ENCODE measurements around the gene HTRA3.
A peak's percentile ranks its signal among the peaks of the same experiment; 100 is the strongest.

Gene HTRA3

DNA sequence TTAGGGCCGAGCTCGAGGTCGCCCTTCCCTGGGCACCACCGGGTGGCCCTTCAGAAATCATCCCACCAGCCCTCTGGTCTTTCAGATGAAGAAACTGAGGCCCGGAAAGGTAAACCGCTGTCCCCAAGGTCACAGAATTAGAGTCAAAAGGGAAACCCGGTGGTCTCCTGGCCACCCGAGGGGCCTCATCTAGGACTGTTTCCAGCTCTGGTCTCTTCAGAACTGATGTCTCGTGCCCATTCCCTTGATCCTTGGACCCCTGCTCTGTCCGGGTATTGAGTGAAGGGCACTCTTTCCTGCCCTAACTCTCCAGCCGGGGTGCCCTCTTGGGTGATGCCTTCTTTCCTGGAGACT is 841 bp downstream of the HTRA3 start:
- DNase-seq, result no peak

GRCh38 chr4:8270912-8271815 is 1.6 kb downstream of the HTRA3 start:
- DNase-seq, result no peak

DNA sequence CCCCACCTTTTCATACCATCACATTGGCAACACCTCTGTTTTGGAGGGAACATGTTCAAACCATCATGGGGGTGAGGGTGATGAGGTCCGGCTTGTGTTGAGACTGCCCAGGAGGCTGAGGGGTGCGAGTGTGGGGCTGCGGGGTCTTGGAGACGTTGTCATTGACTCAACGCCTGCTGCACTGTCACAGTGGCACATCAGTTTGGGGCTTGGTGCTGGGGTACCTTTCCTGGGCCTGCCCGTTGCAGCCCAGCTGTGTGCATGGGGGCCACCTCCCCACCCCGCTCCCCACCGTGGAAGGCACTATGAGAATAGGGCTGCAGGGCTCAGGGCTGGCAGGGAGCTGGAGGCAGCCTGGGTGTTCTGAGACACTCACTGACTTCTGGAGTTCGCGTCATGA is 2.3 kb downstream of the HTRA3 start:
- DNase-seq, result no peak

DNA sequence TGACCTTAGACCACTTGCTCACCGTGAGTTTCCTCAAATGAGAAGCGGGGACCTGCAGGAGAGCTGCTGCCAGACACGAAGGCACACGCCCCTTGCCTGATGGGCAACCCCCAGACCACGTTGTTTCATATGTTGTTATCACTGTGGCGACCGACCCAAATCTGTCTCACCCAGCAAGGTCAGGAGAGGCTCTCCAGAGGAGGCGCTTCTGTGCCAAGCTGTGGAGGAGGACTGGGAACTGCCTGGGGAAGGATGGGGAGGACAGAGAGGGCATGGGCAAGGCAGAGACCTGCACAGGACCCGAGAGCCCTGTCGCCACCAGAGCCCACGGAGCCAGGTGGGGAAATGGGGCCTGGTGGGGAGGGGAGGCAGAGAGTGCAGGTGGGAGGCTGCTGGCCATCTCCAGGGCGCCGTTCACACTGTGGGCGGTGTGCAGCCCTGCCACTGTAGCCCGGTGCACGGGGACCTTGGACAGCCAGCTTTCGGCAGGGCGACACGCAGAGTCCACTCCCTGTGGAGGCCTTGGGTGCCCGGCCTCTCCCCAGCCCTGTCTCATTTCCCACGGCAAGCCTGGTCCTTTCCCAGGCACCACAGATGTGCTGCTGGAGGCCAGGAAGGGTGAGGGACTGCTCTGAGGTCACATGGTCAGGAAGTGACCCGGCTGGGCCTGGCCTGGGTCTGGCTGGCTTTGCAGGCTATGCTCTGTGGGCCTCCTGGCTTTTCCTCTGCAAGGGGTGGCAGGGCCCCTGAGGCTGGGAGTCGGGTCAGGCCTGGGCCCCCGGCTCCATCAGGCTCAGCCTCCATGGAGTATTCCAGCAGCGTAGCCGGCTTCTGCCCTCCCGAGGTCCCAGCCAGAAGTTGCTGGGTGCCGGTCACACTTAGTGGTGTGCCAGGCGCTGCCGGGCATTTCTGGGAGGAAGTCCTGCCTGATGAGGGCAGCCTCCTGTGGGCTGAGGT is 3.2 kb downstream of the HTRA3 start:
- DNase-seq, result no peak

GRCh38 chr4:8273450-8273849 is 3.9 kb downstream of the HTRA3 start:
- no peak for DNase-seq

- no peak for DNase-seq
These were observed 4.6 kb downstream of the HTRA3 start for GRCh38 chr4:8274066-8274652.

- peak; percentile 81 for DNase-seq
These were observed 5.4 kb downstream of the HTRA3 start for GRCh38 chr4:8274765-8275547.

DNA sequence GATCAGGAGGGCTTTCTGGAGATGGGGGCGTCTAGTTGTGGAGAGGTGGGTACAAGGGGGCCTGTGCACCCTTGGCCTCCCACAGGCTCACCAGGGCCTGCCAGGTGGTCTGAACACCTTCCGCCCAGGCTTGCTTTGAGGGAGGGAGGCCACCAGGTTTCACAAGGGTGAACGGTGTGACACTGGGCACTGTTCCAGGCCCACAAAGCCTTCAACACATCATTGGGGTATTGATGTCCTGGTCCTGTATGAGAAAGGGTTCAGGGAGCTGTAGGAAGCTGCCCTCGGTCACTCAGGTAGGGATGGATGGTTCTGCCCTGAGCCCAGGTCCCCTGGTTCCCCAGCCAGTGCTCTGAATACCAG is 6.0 kb downstream of the HTRA3 start:
- no peak for DNase-seq

- peak; percentile 48 for DNase-seq
These were observed 7.0 kb downstream of the HTRA3 start for GRCh38 chr4:8276358-8277240.

GRCh38 chr4:8277356-8278008 is 7.9 kb downstream of the HTRA3 start:
- no peak for DNase-seq

DNA sequence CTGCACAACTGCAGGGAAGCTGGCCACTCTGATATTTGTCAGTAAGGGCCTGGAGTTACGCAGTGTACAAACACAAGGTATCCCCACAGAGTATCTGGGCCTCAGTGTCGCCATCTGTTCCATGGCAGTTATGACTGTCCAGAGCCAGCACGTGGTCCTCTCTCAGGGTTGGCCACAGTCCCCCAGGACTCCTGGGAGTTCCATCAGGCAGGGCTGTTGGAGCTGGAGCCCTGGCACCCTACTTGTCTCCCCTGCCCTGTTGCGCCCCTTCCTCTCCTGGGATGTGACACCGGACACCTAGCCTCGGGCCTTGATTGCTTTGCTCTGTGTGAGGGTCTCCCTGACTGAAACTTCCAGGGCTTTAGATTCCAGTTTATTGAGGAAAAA is 8.4 kb downstream of the HTRA3 start:
- no peak for DNase-seq

DNA sequence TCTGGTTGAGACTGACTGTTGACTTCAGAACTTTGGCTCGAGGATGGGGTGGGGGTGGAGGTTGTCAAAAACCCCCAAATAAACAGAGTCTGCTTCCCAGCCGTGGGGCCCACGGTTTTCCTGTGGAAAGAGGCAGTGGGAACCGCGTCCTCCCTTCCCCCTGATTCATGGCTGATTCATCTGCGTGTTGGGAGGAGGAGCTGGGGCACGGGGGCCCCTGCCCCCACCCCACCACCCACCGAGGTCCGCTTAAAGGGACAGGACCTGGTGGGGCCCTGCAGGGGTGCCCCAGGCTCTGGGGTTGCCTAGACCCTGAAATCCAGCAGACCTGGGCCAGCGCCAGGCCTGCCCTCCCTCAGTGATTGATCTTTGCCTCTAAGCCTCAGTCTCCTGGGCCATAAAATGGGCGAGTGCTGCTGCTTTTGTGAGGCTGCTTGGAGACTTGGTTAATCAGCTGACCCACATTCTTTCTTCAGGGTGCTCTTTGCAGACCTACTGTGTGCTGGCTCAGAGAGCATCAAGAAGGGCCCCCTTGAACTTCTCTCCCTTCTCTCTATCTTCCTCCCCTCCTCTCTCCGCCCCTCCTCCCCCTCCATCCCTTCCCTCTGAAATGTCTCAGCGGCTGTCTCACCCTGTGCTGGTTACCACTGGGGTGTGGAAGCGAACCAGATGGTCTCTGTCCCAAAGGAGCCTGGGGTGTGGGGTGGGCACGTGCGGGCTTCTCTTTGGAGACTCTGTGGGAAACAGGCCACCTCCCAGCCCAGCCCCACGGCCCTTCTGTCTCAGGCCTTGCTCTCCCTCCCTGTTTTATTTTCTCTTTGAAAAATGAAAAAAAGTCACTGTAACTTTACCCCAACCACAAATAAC is 9.1 kb downstream of the HTRA3 start:
- DNase-seq, result peak; percentile 54

DNA sequence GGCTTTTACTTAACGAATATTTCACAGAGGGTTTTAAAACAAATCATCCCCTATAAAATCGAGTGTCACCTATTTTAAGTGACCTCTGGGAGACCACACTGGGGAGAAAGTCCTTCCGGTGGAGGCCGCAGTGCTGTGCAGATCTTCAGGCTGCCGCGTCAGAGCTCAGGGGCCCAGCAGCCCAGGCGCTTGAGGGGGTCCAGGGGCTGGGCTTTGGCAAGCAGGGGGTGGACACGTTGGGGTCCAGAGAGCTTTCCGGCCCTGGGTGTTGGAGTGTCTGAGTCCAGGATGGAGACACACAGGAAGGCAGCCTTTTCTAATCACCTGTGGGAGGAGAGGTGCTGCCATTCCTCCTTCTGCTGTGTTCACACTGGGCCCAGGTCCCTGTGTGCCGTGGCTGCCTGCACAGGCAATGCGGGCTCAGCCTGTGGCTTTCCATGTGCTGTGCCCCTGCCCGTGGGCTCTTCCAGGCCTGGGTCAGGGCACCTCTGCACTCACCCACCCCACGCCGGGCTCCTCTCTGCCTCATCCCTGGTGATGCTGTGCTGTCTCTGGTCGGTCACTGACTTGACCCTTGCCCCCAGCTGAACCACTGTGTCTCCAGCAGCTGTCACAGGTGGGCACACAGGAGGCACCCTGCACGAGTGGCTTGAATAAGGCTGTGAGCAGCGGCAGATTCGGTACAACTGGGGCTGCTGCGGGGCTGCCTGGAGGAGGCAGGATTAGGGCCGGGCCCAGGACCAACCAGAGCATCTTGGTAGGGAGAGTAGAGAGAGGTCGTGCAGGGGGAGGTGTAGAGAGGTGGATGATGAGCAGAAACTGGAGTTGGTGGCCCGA is 10.0 kb downstream of the HTRA3 start:
- no peak for DNase-seq

DNA sequence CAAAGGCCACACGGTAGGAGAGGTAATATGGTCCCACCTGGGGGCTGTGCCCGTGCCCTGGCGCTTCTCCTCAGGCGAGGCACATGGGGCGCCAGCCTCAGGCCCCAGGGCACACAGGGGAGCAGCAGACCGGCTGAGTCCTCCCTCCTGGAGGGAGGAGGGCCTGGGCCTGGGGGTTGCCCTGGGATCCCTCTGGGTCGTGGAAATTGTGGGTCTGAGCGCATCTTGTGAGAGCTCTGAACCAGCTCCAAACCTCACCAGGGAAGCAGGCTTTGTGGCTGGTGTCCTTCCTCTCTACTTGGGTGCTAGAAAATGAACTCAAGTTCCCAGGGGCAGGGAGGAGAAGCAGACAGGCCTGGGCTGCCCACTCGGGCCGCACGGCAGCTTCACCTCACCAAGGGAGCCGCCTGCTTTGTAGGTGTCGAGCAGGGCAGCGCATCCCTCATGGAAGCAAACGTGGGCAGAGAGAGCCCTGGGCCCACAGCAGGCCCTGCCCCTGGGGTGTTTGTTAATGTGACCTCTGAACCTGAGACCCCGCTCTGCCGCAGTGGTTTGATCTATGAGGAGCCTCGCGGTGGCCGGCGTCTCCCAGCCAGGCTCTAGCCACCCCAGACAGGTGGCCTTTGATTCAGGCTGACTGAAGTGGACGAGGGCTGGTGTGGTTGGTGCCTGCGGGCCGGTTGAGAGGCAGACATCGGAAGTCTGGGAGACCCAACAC is 10.8 kb downstream of the HTRA3 start:
- no peak for DNase-seq

DNA sequence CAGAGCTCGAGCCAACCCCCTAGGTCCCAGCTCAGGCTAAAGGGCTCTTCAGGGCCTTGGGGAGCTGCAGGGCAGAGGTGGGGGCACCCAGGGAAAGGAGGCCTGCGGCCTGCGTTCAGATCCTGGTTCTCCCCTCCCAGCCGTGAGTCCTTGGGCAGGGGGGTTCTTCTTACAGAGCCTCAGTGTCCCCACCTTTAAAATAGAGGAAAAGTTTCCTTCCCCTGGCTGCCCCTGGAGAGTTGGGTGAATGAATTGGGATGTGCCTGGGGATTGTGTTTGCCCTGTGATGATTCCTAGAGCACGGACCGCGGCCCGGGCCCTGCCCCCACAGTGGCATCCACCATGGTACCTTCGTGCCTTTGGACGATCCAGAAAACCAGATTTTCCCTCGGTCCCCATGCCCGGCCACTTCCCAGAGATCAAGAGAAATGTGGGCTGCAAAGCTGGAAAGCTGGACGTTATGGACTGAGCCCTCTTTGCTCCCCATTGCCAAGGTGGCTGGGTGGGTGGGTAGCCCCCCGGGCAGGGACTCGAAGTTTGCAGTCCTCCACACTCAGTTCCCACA is 11.4 kb downstream of the HTRA3 start:
- no peak for DNase-seq

DNA sequence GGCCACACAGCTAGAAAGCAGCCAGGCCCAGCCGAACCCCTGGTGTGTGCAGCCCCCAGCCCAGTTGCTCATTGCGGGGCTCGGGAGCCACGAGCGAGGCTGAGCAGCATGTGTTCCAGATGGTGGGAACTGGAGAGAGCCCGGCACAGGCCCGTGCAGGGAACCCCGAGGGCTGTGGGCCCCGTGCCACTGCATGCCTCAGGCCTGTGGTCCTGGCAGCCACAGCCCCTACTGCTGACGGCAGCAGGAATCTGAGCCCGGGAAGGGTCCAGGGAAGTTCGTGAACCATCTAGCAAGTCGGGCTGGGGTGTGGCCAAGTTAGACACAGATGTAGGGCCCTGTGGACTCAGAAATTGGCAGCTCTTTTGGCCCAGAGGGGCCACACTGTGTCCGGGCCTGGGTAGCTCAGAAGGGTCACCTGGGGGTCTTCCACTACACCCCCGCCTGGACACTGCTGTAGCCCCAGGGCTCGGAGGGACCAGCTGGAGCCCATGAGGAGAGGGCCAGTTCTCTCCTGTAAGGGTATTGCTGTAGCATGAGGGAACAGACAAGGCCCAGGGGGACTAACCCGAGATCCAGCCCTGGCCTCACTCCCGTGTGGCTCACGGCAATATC is 12.1 kb downstream of the HTRA3 start:
- DNase-seq, result peak; percentile 58

DNA sequence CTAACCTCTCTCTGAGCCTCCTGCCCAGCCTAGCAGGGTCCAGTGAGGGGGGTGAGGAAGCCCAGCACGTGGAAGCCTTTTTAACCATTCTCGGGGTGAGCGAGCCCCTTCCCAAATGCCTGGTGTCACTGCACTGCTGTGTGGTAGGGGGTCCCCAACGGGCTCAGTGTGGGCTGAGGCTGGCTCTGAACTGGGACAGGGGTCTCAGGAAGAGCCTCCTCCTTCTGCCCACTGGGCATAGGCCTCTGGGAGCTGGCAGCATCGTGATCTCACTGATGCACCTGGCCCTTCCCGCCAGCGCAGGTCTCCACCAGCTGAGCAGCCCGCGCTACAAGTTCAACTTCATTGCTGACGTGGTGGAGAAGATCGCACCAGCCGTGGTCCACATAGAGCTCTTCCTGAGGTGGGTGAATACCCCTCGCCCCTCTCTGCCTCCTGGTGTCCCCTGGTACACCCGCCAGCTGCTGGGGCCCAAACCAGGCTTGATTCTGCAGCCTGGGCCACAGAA is 12.6 kb downstream of the HTRA3 start:
- DNase-seq, result no peak

Data from NCI-H1694 (cell line).